Hematopoietic multipotent progenitor cell treated with erythropoietin and hydrocortisone succinate and interleukin-3 and kit ligand, for 15 days (in vitro differentiated cells): ENCODE measurements around the gene IL1RAPL1.

Experiments used
- DNase-seq: peaks from one replicate; pipeline ENCODE4 v3.0.0-alpha.2; 2015; ENCODE audit warnings: low spot score

IL1RAPL1 gene

GRCh38 chrX:29792335-29792734 is 1205.1 kb downstream of the IL1RAPL1 start:
- DNase-seq: no peak

- DNase-seq: no peak
These were observed 1209.9 kb downstream of the IL1RAPL1 start for GRCh38 chrX:29797156-29797555.

DNA sequence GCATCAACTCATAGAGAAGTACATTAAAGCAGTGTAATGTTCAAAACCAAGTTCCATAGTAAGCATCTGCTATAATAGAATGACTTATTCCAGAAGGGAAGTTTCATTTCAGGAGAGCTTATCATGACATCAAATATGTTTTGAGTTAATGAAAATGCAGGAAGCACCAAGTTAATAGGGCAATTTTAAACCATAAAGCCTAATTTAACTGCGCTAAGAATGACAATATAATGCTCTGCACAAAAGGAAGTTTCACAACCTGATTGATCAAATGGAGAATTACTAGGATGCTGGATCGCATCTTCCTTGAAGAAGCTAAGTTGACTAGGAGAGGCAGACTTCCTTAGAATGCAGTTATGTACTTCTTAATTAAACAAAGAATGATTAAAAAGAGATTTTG is 1211.2 kb downstream of the IL1RAPL1 start:
- no peak for DNase-seq

GRCh38 chrX:29813174-29813573 is 1225.9 kb downstream of the IL1RAPL1 start:
- no peak for DNase-seq

DNA sequence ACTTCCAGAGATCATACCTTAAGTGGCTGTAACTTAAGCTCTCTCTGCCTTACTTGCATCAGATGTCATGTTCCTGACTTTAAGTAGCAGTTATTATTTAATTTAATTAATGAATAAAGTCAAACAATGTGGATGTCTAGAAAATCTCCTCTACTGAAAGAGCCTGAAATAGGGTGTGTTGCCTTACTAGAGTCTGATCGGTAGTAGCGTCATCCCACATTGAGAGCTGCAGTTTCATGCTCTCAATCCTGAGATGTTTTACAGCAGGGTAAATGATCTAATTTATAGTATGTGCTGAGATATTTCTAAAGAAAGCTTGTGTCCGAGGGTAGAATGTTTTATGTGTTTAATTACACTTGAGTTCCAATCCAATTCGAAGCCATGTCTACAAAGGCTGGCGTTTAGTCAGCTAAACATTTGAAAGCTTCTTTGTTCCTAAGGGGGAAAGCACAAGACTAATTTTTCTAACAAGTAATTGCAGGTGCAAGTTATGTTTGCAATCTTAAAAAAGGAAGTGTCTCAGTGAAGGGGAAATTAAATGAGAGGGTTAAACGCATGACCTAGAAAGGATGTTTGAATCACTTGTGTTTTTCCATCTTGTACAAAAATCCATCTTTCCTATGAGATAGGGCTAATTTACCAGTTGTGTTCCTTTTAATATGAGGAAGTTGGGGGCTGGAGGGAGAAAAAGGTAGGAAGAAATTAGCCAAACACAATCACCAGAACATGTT is 1237.1 kb downstream of the IL1RAPL1 start:
- DNase-seq: no peak

DNA sequence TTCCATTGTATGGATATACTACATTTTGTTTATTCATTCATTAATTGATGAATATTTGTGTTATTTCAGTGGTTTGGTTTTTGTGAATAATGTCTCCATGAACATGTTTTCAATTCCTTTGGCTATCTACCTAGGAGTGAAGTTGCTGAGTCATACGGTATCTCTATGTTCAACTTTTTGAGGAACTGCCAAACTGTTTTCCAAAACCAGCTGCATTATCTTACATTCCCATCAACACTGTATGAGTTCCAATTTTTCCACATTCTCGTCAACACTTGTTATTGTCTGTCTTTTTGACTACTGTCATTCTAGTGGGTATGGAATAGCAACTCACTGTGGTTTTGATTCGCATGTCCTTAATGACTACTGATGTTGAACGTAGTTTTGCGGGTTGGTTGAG is 1239.5 kb downstream of the IL1RAPL1 start:
- no peak for DNase-seq

GRCh38 chrX:29834311-29834710 is 1247.1 kb downstream of the IL1RAPL1 start:
- no peak for DNase-seq

GRCh38 chrX:29834764-29835163 is 1247.5 kb downstream of the IL1RAPL1 start:
- no peak for DNase-seq

GRCh38 chrX:29841750-29842149 is 1254.5 kb downstream of the IL1RAPL1 start:
- no peak for DNase-seq

DNA sequence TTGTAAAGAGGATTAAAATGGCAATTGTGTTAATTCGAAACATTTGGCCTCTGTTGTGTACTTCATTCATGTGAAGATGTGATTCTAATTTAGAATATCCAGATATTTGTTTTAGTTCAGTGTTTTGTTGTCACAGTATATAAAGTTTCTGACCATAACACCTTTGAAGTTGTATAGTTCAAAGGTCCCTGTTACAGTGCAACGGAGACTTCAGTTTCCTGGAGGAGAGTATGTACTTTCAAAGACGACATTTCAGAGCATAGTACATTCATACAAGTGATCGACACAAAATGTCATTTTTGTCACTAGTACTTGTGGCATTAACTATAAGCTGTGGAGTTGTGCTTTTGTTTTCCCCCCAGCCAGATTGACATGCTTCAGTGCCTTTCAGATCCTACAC is 1255.3 kb downstream of the IL1RAPL1 start:
- DNase-seq: no peak

GRCh38 chrX:29851857-29852605 is 1264.8 kb downstream of the IL1RAPL1 start:
- DNase-seq: no peak

DNA sequence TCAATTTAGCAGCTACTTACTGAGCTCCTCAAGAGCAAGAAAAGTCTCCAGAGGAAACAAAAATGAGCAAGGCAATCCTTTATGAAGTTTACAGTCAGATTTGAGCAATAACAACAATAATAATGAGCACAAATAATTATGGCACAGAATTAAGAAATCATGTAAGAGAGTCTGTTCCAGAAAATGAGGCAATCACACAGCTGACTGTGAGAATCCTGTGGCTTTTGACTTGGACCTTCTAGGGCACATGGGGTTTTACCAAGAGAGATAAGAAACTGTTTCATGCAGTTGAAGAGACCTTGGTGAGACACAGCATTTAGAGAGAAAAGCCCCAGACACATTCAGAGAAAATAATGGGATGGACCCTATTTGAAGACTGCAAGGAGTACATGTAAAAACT is 1265.5 kb downstream of the IL1RAPL1 start:
- DNase-seq: no peak

- no peak for DNase-seq
These were observed 1271.5 kb downstream of the IL1RAPL1 start for GRCh38 chrX:29858714-29859113.

DNA sequence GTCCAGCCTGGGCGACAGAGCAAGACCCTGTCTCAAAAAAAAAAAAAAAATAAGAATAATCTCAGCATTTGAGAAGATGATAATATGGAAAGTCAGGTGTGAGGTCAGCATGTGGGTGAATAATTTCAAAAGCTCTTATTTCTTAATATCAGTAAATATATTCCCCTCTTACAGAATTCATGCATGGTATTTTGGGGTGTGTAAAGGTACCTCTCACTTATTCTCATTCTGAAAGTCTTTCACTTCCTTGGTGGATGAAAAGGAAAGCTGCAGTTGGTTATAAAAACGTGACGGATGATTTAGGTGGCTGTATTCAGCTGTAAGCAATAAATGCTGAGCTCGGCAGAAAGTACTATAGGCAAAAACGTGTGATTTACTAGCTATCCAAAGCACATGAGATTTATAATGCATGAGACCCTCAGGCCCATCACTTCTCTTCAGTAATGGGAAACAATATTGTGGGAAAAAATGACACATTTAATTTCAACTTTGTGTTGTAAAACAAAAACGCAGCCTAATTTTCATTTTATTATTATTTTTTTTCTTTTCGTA is 1275.0 kb downstream of the IL1RAPL1 start:
- DNase-seq: no peak

- DNase-seq: no peak
These were observed 1280.7 kb downstream of the IL1RAPL1 start for GRCh38 chrX:29867971-29868370.

- no peak for DNase-seq
These were observed 1282.6 kb downstream of the IL1RAPL1 start for GRCh38 chrX:29869837-29870236.

DNA sequence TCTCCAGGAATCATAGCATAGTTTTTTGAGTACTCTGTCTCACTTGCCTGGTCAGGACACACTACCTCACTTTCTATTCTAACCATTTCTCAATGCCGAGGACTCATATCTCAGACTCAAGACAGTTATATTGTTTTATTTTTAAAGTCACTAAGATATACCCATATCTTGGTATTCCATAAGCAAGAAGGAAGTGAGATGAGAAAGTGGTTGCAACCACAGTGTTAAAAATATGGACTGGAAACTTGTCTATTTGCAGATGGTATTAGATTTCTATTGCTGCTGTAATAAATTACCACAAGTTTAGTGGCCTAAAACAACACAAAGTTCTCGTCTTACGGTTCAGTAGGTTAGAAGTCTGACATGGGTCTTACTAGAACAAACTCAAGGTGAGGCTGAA is 1283.4 kb downstream of the IL1RAPL1 start:
- no peak for DNase-seq

DNA sequence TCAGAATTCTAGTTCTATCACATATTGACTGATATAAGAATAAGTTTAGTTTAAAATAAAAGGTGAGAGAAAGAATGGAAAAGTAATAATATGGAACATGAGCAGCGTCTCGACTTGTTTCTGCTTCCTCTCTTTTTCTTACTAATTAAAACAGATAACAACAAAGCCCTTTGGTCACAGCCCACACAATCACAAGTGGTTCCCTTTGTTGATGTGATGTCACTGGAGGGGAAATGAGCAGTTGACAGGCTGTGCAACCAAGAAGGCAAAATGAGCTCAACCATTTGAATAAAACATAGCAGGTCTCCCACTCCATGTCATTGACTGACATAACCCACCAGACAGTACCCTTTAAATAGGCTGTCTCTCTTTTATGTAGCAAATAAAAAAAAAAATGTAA is 1285.6 kb downstream of the IL1RAPL1 start:
- DNase-seq: no peak

GRCh38 chrX:29876733-29877132 is 1289.5 kb downstream of the IL1RAPL1 start:
- no peak for DNase-seq

DNA sequence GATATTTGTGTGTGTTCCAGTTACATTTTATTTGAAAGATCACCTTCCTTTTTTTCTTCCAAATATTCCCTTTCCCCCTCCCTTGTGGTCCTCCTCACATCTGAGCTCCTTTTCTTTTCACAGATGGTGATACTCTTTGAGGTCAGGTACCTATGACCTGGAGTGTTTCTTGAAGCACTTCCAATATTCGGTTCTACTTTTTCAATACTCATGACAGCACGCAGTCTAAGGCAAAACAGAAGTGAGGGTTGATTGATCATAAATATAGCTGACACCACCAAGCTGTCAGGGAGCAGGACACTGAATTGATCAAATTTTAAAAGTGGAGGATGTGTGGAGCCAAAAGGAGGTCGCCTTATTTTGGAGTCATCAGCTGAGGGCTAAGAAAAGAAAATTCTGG is 1293.7 kb downstream of the IL1RAPL1 start:
- no peak for DNase-seq

- no peak for DNase-seq
These were observed 1302.8 kb downstream of the IL1RAPL1 start for GRCh38 chrX:29890004-29890403.

DNA sequence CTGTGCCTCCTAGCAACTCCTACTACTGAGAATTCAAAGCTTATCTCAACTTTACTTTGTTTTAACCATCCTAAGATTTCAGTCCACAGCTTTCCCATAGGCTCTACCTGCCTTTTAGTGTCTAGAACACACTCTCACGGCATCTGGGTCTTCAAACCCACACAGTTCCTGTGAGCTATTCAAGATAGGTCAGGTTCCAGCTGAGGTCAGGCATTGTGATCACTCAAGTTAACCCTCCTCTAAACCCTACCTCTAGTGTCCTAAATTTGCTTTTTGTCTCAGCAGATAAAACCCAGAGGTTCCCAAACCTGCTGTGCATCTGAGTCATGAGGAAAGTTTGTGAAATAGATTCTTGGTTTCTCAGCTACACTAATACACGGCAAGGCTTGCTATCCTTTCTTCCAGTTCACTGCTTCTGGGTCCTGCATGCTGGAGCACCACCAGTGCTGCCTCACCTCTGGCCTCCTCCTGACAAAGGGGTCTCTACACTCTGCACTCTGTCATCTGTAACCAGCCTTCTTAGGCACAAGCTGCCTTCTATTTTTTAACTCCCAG is 1303.5 kb downstream of the IL1RAPL1 start:
- no peak for DNase-seq

- DNase-seq: no peak
These were observed 1314.8 kb downstream of the IL1RAPL1 start for GRCh38 chrX:29902004-29902403.
